GM10248 (cell line): ENCODE results near the gene GABRB1.

ENCODE experiments used
- CTCF ChIA-PET: fragments of 300-600 bp; sonication (Branson Sonifier 250); formaldehyde crosslinking; extraction: SDS; loops from one replicate; lab custom pipeline; 2021; ENCODE audit warnings: antibody characterized with exemption; lab: Yijun Ruan, JAX
- POLR2A ChIA-PET: fragments of 350-650 bp; sonication (Branson Sonifier 250); formaldehyde crosslinking; extraction: SDS; loops from one replicate; lab custom pipeline; 2020; ENCODE audit warnings: antibody characterized with exemption; lab: Yijun Ruan, JAX
- DNase-seq: peaks from one replicate; pipeline ENCODE4 v3.0.0; 2012; ENCODE audit errors: extremely low spot score
- CTCF ChIP-seq: IDR thresholded peaks from 2 replicates; pipeline ENCODE4 v1.5.1; 2012; ENCODE audit warnings: mild to moderate bottlenecking, low read depth; ENCODE audit errors: extremely low read depth, missing control alignments, control extremely low read depth

The GABRB1 gene

GRCh38 chr4:47475411-47475810 lies 444.0 kb downstream of the GABRB1 start:
- POLR2A ChIA-PET = no interaction called here
- no peak for DNase-seq
- no peak for TF ChIP-seq CTCF
- CTCF ChIA-PET = interaction anchor here (0.6 to 1.3 kb wide), 2 partner anchors 9 to 13 kb away, joined by 3 read pairs; no protein-coding TSS in a partner anchor
